Measurements from ENCODE around the gene MRPL58.

- TF ChIP-seq CTCF (conservative IDR thresholded peaks at IDR 0.05; ENCODE audit: low read depth, low read length), result no peak
- TF ChIP-seq EZH2 (IDR thresholded peaks at IDR 0.05; ENCODE audit: low read length, unreplicated experiment), result no peak
These were observed 656 bp downstream of the MRPL58 start for GRCh38 chr17:75013092-75013559.

All from PC-3 (cell line).